KOPT-K1 (cell line): ENCODE results near the gene FGF1.

Experiments
- H3K27ac ChIP-seq: fragments of 200-600 bp; sonication (generic); 2 replicates; pipeline ENCODE4 v1.5.1; 2016; ENCODE audit warnings: antibody characterized with exemption, mild to moderate bottlenecking, low read depth, low read length; ENCODE audit not compliant: poor library complexity, severe bottlenecking
- H3K36me3 ChIP-seq: fragments of 200-600 bp; sonication (generic); 2 replicates; pipeline ENCODE4 v1.5.1; 2017; ENCODE audit warnings: antibody characterized with exemption, mild to moderate bottlenecking, low read length, moderate library complexity; ENCODE audit not compliant: insufficient read depth
- H3K9me3 ChIP-seq: fragments of 200-600 bp; sonication (generic); 2 replicates; pipeline ENCODE4 v1.5.1; 2017; ENCODE audit warnings: antibody characterized with exemption, low read length, mild to moderate bottlenecking; ENCODE audit not compliant: insufficient read depth, poor library complexity, severe bottlenecking

FGF1 gene

DNA sequence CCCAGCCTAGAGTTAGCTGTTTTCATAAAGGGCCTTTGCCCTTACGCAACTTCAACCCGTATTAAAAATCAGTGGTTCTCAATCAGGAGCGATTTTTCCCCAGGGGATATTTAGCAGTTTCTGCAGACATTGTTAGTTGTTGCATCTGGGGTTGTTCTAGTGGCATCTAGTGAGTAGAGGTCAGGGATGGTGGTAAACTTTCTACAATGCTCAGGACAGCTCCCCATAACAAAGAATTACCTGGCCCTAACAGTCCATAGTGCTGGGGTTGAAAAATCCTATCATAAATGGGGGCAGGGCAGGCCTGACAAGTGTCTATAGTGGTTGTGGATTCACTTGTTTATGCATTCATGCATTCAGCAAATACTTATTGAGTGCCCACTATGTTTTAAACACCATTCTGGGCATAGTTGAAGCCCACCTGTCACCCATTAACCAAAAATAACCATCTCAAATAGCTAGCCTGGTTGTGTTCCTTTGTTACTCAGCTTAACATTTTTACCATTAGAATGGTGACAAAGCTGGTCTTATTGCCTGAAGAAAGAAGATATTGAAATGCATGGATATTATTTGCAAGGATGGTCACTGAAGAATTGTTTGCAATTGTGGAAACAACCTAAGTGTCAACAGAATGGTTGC, 15.9 kb upstream of the FGF1 start:
- Histone ChIP-seq H3K36me3 (no peaks in the 10 kb centered on the region), H3K9me3 (no peaks in the 10 kb centered on the region), H3K27ac (no peak overlapping the region)

DNA sequence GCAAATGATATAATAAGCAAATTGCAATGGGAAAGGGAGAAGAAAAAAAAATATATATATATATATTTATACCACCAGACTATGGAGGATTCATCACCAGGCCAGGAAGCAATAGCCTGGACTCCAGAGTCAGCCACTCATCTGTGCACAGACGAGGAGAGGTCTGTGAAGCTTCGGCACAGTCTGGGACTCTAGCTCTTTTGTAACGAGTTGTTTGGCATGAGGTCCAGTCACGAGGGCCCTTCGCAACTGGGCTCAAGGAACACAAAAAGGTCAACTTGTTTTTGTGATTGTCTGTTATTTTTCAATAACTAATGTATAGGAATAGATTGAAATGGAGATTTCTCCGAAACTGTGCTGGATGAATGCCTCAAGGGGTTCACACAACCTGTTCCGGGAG, 14.7 kb upstream of the FGF1 start:
- Histone ChIP-seq H3K9me3 (no peaks in the 10 kb centered on the region), H3K36me3 (no peaks in the 10 kb centered on the region), H3K27ac (no peak overlapping the region)

DNA sequence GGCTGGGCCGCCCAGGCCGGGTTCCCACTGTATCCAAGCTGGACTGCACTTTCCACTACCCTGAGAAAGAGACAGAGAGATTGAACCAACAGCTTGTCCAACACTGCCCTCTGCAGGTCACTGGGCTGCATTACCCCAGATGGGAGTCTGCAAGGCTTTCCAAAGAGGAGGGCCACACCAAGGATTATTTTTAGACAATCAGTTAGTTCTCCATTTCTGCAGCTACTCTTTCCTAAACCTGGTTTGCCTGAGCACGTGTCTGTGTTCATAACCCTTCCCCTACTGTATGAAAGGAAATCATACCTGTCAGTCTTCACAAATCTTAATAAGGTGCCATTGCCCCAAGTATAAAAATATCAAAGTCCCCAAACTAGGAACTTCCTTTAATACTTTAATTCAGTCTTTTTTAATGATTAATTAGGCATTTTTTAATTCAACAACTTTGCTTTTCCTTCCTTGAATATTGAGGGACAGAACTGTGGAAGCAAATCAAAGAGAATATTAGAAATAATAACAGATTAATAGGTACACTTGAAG, 13.4 kb upstream of the FGF1 start:
- H3K36me3 ChIP-seq: no peaks in the 10 kb centered on the region
- no peaks in the 10 kb centered on the region for H3K9me3 ChIP-seq
- no peak overlapping the region for H3K27ac ChIP-seq

DNA sequence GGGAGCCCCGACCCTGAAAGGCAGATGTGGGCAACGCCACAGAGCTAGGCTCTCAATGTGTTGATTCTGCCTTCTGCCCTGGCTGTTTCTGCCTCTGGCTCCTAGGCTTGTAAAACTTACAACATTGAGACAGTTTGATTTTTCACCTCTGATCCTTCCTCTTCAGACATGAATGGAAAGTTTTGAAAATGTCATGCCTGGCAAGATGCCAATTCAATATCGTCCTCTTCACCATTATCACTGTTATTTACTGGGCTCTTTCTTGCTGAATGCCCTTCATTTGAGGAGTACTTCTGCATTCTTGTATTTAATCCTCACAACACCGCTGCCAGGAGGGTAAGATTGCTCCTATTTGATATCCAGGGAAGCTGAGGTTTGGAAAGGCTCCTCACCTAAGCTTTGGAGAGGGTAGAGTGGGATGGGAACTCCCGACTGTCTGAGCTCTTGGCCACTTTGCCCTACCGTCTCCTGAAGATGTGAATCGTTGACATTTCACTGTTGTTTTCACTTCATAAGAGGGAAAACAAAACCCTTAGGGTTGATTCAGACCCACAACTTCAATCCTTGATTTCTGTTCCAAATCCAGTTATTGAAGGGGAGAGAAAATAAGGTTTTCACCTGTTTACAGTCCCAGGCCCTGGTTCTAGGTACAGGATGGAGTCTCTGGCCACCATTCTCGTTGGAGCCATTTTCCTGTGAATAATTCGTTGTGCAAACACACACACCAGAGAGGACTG, 12.7 kb upstream of the FGF1 start:
- Histone ChIP-seq H3K36me3 (no peaks in the 10 kb centered on the region), H3K9me3 (no peaks in the 10 kb centered on the region), H3K27ac (no peak overlapping the region)

DNA sequence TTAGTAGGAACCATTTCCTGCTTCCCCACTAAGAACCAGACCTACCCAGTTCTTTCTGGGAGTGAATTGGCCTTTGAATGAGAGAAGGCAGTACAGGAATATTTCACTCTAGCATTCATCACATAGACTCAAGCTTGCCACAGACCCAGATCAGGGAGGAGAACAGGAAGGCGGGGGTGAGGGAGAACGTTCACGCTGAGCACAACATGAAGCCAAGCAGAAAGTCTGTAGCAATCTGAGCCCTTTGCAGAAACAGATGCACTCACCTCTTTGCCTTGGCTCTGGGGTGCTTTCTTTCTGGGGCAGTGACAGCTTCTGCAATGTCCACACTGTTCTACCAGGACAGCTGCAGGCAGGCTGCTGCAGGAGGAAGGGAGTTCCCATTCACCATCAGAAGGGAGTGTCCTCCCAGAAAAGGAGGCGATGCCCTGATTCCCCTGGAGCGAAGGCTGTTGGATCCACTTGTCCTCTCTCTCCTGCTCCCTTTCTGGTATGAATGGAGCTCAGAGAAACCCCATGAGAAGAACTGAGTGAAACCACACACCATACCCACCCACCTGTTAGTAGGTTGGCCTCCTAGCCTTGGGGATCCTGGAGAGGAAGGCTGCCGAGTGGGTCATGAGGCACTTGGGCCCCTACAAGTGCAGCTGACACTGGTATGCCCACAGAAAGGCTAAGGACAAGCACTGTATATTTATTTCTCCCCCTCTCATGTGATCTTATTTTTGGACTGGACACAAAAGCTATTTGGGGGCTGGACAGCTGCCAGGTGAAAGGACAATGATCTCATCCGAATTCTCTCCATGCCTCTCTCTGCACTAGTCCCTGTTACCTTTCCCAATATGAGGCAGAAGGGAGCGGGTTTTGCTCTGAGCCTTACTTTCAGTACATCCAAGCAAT, 11.7 kb upstream of the FGF1 start:
- H3K9me3 ChIP-seq: no peaks in the 10 kb centered on the region
- H3K27ac ChIP-seq: no peak overlapping the region
- no peaks in the 10 kb centered on the region for H3K36me3 ChIP-seq

DNA sequence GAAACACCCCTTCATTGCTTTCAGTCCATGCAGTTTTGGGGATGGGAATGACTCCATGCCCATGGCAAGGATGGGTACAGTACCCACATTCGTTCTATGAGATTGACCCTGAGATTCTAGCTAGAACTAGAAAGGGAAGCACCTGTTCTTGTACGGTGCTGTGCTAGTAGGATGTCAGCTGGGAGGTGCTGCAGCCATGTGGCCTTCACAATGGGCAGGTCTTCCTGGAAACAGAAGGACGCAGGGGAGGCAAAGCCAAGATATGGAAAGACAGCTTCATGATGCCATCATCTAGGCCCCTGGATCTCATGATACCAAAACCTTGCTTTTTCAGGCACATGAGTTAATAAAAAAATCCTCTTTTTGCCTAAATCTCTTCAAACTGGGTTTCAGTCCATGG, 10.5 kb upstream of the FGF1 start:
- H3K9me3 ChIP-seq: no peaks in the 10 kb centered on the region
- H3K27ac ChIP-seq: no peak overlapping the region
- no peaks in the 10 kb centered on the region for H3K36me3 ChIP-seq

DNA sequence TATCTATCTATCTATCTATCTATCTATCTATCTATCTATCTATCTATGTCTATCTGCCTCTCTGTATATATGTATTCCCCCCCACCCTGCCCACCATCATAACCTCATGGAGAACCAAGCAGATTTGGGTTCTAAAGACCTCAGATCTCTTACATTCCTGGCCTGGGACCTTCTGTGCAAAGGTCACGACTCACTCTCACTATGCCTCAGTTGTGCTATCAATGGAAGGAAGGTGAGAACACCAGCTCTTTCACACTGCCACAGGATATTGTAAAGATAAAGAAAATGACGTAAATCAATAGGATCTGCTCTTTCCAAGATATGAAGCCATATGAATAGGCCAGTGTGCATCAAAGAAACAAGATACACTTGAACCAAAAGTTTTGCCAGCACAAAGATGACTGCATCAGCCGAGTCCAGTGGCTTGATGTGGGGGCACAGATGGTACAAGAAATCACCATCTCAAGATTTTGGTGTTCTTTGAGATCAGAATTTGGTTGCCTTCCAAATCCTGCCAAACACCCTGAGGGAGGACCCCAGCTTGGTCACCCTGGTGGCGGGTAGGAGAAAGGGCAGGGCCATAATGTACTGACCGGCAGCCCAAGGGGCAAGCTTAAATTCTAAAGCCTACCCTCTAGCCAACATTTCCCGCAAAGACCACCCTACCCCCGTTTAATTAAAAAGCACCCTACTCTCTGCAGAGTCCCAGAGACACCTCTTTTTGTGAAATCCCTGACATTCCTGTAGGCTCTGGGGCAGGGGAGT, 8.4 kb upstream of the FGF1 start:
- H3K9me3 ChIP-seq: no peaks in the 10 kb centered on the region
- H3K27ac ChIP-seq: no peak overlapping the region
- no peaks in the 10 kb centered on the region for H3K36me3 ChIP-seq

DNA sequence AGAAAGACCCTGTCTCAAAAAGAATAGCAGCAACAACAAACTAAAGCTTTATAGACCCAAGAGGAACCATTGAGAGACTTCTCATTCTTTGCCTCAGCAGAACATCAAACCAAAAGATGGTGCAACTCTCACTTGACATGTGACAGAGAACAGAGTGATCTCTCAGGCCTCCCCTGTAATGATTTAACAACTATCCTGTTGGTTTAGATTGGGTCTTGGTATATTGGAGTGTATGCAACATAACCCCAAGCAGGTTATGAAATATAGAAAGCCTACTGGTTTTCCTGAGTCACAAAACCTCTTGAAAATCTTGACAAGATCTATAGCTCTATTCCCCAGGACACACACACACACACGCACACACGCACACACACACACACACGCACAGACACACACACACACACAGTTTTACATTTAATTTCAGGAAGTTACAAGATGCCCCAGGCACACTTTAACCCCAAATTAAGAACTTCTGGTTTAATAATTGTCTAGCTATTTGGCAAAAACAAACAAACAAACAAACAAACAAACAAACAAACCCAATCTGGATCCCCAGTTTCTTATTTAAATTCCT, 6.5 kb upstream of the FGF1 start:
- H3K27ac ChIP-seq: no peak overlapping the region

DNA sequence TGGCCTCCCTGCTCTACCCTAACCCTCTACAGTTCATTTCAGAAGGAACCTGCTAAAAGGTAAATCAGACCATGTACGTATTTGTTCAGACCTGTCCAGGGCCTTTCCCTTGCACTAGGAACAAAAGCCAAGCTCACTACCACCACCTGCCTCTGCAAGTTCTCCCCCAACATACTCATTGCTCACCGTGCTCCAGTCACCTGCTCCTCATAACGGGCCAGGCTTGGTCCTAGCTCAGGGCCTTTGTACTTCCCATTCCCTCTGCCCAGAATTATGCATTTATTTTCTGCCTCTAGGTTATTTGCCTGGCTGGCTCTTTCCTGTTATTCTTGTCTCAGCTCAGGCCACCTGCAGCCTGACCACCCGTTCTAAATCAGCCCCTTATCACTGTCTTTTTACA, 4.8 kb upstream of the FGF1 start:
- H3K27ac ChIP-seq: no peak overlapping the region
- H3K36me3 ChIP-seq: no peaks in the 10 kb centered on the region
- no peaks in the 10 kb centered on the region for H3K9me3 ChIP-seq

More for the DNA sequence above, 6.5 kb upstream of the FGF1 start:
- Histone ChIP-seq H3K9me3 (no peaks in the 10 kb centered on the region), H3K36me3 (no peaks in the 10 kb centered on the region)

DNA sequence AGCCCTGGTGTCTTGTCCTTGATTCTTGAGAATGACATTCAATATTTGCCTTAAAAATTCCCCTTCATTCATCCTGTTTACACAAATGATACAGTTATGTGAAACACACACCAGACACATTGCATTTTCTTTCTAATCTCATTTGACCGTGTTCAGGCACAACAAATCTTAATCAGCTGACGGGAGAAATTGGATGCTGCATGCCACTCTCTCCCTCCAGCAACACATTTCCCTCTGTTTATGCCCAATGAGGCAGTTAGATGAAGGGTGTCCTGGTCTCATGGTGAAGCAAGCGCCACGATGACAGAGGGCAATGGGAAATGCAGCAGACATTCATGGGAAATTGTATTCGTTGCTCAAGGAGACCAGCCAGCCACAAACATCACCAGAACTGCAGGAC, 3.2 kb upstream of the FGF1 start:
- H3K36me3 ChIP-seq: no peaks in the 10 kb centered on the region
- no peaks in the 10 kb centered on the region for H3K9me3 ChIP-seq
- H3K27ac ChIP-seq: no peak overlapping the region

DNA sequence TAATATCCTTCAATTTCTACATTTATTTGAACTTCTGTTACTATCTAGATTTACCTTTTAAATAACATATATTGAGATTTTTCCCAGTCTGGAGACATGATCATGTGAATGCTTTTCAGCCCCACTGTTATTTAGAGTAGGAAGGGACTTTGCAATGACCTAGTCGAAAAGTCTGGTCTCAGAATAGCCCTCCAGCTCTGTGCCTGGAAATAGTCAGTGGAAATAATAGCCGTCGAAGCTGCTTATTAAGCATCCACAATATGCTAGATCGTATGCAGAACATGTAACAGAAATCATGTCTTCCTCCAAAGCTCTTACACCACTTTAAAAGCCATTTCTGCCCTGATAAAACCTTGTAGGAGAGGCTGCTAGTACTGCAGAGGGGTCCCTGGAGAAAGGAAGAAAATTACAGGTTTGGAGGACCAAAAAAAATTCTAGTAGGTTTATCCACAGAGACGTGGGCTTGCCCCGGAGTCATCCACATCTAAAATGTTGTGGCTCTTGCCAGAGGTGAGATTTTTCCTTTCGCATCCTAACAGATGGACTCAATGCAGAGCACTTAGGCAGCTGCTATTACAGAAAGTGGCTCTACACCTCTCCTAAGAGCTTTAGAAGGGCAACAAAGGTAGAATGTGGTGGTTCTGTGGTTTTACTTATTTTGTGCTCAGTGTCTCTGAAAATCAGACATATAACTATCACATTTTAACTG, 2.5 kb upstream of the FGF1 start:
- Histone ChIP-seq H3K36me3 (no peaks in the 10 kb centered on the region), H3K9me3 (no peaks in the 10 kb centered on the region), H3K27ac (no peak overlapping the region)

DNA sequence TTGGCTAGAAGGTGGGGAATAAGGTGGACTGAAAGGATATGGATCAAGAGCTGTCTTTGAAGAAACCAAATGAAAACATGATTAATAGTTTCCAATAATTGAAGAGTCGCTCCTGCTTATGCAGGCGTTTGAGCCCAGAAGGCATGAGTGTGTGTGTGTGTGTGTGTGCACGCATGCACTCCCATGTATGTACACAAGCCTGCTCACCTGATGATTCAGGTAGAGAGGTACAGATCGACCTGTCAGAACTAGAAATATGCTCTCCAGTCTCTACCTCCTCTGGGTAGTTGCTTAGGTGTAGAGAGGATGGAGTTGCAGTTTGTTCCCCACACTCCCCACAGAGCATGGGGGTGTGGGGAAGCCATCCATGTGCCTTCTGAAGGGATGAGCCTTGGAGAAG, 1.1 kb upstream of the FGF1 start:
- Histone ChIP-seq H3K36me3 (no peaks in the 10 kb centered on the region), H3K9me3 (no peaks in the 10 kb centered on the region), H3K27ac (no peak overlapping the region)

DNA sequence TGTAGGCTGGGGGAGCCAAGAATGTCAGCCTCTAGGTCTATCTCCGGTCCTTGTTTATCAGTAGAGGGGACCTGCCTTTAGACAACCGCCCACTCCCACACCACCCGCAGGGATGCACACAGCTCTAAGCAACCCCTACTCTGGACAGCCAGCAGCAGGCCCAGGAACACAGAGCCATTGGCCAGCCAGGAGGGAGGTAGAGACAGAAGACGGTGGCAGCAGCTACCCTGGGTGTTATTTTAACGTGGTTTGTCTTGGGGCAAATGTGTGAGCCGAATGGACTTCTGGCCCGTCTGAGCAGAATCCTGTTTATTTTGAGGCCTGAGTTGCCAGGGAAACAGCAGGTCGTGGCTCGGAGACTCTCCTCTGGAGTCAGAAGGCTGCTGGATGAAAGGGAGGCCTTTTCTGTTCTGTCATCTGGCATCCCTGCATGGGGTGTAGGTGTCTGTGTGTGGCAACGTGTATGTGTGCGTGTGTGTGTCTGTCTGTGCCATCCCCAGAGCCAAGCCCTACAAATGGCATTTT, 382 bp upstream of the FGF1 start:
- H3K9me3 ChIP-seq: no peaks in the 10 kb centered on the region
- no peak overlapping the region for H3K27ac ChIP-seq
- H3K36me3 ChIP-seq: no peaks in the 10 kb centered on the region
